Measurements from ENCODE around the gene MEFV. TPM values are rescaled to one million over a fixed set of nuclear protein-coding genes. Genes with fewer than 3 reads are reported as not detected.

MEFV gene
- total and polyA plus RNA-seq, 2 of the 13 experiments (the other 11 are each of a cell fraction or from before 2014, with no cell fraction given), result 0.22 TPM; not detected in 1

DNA sequence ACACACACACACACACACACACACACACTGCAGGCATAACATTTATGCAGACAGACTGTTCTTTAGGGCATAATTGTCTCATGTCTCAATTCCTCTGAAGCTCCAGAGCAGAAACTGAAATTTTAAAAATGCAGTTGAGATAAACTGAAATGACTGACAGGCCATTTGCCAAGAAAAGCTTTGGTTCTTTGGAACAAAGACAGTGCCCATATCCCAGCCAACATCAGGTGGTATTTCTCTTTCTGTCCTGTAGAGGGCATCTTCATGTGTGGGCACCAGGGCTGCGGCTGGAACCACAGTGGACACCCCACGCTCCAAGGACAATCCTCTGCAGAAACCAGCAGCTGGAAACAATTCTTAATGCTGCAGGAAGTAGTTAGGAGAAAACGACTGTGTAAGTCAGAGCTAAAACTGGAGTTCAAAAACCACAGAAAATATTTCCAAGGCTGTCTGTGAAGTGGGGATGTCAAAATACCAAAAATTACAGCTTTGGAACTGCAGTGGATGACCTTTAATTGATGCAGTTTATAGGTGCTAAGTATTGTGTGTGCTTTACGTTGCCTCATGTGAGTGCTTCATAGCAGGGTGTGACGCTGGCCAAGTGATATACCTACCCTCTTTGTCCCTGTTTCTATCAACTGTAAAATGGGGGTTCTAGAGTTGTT lies 10.6 kb upstream of the MEFV start (continued):
- TF ChIP-seq ZNF18 (CRISPR knock-in tag; IDR thresholded peaks at IDR 0.05; ENCODE audit: insufficient replicate concordance) (no peak), ZNF501 (CRISPR knock-in tag; IDR thresholded peaks at IDR 0.05) (no peak), SIX1 (CRISPR knock-in tag; IDR thresholded peaks at IDR 0.05; ENCODE audit: borderline replicate concordance) (no peak), XRCC5 (optimal IDR thresholded peaks at IDR 0.05; ENCODE audit: low read length) (peak; percentile 78), KLF9 (CRISPR knock-in tag; IDR thresholded peaks at IDR 0.05; ENCODE audit: low read depth) (no peak), REPIN1 (CRISPR knock-in tag; IDR thresholded peaks at IDR 0.05; ENCODE audit: borderline replicate concordance, low read depth) (no peak), ZNF761 (CRISPR knock-in tag; conservative IDR thresholded peaks at IDR 0.05) (no peak), ZNF430 (CRISPR knock-in tag; IDR thresholded peaks at IDR 0.05) (no peak), MED1 (CRISPR knock-in tag; IDR thresholded peaks at IDR 0.05) (peak; percentile 40; the same call in 1 of the 2 replicates), SAP130 (CRISPR knock-in tag; IDR thresholded peaks at IDR 0.05; ENCODE audit: low read depth) (peak; percentile 26; the same call in 1 of the 2 replicates), STAT6 (CRISPR knock-in tag; IDR thresholded peaks at IDR 0.05; ENCODE audit: borderline replicate concordance) (0 out of 2 replicates have a peak, but pooled peaks have one; percentile 50), ZNF607 (CRISPR knock-in tag; IDR thresholded peaks at IDR 0.05; ENCODE audit: borderline replicate concordance) (no peak), KMT2A (CRISPR knock-in tag; IDR thresholded peaks at IDR 0.05) (no peak), ZZZ3 (CRISPR knock-in tag; IDR thresholded peaks at IDR 0.05; ENCODE audit: borderline replicate concordance) (no peak), FOXA3 (CRISPR knock-in tag; IDR thresholded peaks at IDR 0.05) (0 out of 2 replicates have a peak, but pooled peaks have one; percentile 20)
- TF ChIP-seq, protein P1, sequence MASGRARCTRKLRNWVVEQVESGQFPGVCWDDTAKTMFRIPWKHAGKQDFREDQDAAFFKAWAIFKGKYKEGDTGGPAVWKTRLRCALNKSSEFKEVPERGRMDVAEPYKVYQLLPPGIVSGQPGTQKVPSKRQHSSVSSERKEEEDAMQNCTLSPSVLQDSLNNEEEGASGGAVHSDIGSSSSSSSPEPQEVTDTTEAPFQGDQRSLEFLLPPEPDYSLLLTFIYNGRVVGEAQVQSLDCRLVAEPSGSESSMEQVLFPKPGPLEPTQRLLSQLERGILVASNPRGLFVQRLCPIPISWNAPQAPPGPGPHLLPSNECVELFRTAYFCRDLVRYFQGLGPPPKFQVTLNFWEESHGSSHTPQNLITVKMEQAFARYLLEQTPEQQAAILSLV (CRISPR knock-in tag; IDR thresholded peaks at IDR 0.05; ENCODE audit: borderline replicate concordance), result no peak
- TF ChIP-seq, protein P2, sequence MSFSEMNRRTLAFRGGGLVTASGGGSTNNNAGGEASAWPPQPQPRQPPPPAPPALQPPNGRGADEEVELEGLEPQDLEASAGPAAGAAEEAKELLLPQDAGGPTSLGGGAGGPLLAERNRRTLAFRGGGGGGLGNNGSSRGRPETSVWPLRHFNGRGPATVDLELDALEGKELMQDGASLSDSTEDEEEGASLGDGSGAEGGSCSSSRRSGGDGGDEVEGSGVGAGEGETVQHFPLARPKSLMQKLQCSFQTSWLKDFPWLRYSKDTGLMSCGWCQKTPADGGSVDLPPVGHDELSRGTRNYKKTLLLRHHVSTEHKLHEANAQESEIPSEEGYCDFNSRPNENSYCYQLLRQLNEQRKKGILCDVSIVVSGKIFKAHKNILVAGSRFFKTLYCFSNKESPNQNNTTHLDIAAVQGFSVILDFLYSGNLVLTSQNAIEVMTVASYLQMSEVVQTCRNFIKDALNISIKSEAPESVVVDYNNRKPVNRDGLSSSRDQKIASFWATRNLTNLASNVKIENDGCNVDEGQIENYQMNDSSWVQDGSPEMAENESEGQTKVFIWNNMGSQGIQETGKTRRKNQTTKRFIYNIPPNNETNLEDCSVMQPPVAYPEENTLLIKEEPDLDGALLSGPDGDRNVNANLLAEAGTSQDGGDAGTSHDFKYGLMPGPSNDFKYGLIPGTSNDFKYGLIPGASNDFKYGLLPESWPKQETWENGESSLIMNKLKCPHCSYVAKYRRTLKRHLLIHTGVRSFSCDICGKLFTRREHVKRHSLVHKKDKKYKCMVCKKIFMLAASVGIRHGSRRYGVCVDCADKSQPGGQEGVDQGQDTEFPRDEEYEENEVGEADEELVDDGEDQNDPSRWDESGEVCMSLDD (CRISPR knock-in tag; IDR thresholded peaks at IDR 0.05; ENCODE audit: borderline replicate concordance), result no peak
- TF ChIP-seq, protein P3, sequence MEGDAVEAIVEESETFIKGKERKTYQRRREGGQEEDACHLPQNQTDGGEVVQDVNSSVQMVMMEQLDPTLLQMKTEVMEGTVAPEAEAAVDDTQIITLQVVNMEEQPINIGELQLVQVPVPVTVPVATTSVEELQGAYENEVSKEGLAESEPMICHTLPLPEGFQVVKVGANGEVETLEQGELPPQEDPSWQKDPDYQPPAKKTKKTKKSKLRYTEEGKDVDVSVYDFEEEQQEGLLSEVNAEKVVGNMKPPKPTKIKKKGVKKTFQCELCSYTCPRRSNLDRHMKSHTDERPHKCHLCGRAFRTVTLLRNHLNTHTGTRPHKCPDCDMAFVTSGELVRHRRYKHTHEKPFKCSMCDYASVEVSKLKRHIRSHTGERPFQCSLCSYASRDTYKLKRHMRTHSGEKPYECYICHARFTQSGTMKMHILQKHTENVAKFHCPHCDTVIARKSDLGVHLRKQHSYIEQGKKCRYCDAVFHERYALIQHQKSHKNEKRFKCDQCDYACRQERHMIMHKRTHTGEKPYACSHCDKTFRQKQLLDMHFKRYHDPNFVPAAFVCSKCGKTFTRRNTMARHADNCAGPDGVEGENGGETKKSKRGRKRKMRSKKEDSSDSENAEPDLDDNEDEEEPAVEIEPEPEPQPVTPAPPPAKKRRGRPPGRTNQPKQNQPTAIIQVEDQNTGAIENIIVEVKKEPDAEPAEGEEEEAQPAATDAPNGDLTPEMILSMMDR (CRISPR knock-in tag; IDR thresholded peaks at IDR 0.05), result peak; percentile 83
